Activated CD8-positive, alpha-beta memory T cell treated with anti-CD3 and anti-CD28 coated beads, Interleukin-2, amount 50 U/mL, for 1 hour (primary cell): ENCODE data around the gene PTRH1.
"Not testable (repeated sequence)": the region's sequence is repeated elsewhere in the genome, so short reads cannot be mapped to it uniquely, and the experiment has no call there.

Experiments used
- DNase-seq: peaks from one replicate; pipeline ENCODE4 v3.0.0-alpha.2; 2020; ENCODE audit errors: extremely low read depth

The PTRH1 gene, protein sequence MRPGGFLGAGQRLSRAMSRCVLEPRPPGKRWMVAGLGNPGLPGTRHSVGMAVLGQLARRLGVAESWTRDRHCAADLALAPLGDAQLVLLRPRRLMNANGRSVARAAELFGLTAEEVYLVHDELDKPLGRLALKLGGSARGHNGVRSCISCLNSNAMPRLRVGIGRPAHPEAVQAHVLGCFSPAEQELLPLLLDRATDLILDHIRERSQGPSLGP

DNA sequence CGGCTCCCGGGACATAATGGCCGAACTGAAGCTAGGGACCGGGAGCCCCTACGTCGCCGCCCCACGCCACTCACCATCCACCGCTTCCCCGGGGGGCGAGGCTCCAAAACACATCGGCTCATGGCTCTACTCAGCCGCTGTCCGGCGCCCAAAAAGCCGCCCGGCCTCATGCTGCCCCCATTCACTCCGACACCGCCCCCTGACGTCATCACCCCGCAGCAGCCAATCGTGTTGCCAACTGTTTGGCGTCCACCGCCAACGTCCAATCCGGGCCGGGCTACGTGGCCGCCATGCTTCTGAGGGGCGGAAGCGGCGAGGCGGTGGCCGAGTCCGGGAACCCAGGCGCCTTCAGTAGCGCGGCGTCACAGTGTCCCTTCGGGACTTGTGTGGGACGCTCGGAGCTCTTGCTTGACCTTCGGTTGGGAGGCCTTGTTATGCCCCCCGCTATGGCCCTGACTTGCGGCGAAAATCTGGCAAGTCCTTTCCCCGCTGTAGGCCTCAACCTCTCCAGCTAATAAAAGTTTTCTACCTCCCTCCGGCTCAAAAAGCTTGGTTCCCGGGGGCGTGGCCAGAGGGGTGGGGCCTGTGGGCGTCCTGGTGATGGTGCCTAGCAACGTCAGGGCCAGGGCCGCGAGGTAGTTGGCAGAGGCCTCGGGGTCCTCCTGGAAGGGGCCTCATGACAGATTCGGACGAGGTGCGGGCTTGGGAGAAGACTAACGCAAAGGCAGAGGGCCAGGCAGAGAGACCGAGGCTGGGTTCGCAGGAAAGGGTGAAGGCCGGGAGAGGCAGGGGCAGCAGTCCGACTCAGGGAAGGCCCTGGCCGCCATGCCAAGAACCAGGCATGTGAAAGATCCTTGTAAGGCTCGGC lies at the start of gene PTRH1, which contains the start of gene TTC16:
PTRH1 (minus strand) TSS at position 194 of the 868 bp plus-strand sequence; CDS start at position 170, 24 bp downstream.
TTC16 (plus strand) TSS at position 610 of the 868 bp plus-strand sequence; CDS start at position 677, 67 bp downstream.
- DNase-seq = peak; percentile 90

DNA sequence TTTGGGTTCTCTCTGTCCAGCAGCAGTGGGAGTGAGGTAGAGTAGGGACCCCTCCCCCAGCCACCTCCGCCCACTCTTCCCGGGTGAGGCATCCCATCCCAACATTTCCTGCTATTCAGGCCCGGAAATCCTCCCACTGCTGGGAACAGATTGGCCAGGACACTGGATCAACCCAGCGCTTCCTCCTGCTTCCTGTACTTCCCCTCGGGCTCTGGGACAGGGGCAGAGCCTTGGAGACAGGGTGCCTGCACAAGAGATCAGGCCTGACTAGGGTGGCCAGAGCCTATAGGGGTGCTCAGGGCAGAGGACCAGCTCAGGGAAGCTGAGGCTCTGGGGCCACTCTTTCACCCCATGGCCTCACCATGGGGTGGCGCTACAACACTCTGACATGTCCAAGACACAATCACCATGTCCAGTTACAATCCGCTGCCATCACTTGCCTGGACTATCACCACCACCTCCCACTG lies 48.5 kb upstream of the PTRH1 start:
- DNase-seq = no peak

DNA sequence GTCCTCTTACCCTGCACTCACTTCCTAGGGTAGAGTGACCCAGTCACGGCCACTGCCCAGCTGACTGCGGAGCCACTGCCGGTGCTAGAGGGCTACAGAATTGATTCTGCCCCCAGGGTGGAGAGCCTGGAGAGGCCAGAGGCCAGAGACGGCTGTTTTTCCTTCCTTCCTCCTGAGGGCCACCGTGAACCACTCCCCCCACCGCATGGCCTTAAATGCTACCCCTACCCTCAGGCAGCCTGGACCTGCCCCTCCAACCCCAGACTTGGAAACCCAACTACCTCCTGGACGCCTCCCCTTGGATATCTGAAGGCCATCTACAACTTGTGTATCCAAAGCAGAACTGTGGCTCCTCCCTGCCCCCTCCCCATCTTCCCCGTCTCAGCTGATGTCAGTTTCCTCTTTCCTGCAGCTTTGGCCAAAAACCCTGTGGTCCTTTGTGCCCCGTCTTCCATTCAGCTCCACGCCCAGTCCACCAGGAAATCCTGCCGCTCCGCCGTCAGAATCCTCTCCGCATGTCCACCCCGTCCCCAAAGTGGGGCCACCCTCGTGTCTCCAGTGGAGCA lies 46.7 kb upstream of the PTRH1 start:
- no peak for DNase-seq

DNA sequence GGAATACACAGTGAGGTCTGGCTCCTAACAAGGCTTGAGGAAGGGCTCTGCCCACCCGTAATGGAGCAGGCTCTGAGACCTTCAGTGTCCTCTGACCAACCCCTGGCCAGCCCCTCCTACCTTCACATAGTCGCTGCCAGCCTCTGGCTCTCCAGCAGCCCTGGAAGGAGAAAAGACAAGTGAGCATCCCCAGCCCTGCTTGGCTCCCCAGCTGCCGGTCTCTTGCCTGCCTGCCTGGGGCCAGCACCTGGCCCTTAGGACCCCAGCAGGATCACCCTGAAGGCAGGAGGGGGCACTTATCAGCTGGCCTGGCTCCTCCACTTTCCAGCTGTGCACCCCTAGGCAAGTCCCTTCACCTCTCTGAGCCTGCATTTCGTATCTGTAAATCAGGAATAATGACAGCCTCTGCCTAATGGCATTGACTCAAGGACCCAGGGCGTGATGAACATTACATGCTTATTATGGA lies 46.1 kb upstream of the PTRH1 start:
- no peak for DNase-seq

DNA sequence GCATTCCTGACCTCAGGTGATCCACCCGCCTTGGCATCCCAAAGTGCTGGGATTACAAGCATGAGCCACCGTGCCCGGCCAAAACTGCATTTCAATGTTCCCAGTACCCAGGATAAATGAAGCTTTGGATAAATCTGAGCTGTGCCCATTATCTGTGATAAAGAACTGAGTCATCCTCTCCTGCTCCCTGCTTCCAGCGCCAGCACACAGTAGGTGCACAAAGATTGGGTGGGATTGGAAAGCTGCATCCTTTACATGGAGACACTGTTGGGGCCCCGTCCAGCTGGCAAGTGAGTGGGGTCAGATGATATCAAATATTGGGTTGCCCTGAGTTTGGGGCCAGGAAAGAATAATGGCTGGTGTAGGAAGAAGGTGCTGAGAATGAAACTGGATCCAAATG lies 45.6 kb upstream of the PTRH1 start:
- no peak for DNase-seq

DNA sequence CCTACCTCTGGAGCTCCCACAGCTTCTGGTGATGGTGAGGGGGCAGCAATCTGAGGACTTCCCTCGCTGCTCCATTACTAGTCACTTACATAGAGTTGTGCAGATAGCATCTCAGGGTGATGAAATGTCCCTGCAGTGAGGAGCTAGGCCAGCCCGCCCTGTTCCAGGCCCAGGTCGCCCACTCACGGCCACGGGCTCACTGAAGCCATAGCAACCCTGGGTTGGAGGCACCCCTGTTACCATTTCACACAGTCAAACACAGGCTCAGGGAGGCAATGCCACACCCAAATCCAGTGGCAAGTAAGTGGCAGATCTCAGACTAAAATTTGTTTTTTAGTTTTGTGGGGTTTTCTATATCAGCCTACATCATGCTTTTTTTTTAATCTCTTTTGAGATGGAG lies 43.4 kb upstream of the PTRH1 start:
- no peak for DNase-seq

DNA sequence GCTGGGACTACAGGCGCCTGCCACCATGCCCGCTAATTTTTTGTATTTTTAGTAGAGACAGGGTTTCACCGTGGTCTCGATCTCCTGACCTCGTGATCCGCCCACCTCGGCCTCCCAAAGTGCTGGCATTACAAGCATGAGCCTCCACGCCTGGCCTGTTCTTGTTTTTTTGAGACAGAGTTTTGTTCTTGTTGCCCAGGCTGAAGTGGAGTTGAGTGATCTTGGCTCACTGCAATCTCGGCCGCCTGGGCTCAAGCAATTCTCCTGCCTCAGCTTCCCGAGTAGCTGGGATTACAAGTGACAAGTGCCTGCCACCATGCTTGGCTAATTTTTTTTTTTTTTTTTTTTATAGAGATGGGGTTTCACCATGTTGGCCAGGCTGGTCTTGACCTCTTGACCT lies 41.3 kb upstream of the PTRH1 start:
- DNase-seq = not testable (repeated sequence)

DNA sequence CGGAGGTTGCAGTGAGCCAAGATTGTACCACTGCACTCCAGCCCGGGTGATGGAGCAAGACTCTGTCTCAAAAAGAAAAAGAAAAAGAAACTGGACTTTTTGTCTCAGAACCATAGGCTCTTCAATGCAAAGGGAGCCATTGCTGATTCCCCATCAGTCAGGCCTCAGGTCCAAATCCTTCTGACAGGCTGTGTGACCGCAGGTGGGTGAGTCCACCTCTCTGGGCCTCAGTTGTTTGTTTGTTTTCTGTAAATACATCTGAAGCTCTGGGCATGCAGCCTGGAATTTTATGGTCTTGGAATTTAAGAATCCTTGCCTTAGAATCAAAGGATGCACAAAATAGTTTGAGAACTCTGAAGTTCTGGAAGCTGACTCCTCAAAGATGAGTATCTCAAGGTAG lies 40.8 kb upstream of the PTRH1 start:
- DNase-seq = no peak

DNA sequence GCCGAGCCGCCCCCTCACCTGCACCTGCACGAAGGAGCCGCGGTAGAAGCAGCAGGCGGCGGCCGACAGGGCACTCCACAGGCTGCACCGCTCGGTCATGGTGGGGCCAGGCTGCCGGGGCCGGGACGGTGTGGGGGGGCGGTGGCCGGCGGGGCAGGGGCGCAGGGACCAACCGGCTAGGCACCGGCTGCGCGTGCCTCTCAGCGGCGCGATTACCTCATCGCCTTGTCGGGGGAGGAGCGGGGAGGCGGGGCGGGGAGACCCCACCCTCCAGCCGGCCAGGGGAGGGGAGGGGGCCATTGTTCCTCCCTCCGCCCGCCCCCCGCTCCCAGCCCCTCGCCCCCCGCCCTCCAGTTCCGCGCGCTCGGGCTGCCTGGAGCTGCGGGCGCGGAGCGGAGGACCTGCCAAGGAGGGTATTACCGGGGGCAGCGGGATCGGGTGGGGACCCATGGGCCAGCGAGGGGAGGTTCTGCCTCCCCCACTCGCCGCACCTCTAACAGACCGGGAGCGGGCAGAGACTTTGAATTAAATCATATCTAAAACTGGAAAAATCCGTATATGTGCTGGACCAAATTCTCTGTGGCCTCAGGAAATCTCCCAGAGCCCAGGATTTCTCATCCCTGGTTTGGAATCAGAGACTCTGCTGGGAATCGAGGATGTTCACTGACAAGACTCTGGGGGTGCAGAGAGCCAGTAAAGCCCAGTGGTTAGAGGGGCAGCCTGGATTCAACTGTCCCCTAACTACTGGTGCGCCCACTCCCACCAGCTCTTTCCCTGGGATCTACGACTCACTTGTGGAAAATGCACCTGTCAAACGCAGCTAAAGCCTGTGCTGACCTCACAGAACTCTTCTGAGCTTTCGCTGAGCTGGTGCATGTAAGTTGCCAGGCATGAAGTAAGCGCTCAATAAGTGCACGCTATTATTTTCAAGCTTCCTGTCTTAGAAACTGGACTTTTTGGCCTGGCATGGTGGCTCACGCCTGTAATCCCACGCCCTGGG lies 39.9 kb upstream of the PTRH1 start:
- DNase-seq = no peak

DNA sequence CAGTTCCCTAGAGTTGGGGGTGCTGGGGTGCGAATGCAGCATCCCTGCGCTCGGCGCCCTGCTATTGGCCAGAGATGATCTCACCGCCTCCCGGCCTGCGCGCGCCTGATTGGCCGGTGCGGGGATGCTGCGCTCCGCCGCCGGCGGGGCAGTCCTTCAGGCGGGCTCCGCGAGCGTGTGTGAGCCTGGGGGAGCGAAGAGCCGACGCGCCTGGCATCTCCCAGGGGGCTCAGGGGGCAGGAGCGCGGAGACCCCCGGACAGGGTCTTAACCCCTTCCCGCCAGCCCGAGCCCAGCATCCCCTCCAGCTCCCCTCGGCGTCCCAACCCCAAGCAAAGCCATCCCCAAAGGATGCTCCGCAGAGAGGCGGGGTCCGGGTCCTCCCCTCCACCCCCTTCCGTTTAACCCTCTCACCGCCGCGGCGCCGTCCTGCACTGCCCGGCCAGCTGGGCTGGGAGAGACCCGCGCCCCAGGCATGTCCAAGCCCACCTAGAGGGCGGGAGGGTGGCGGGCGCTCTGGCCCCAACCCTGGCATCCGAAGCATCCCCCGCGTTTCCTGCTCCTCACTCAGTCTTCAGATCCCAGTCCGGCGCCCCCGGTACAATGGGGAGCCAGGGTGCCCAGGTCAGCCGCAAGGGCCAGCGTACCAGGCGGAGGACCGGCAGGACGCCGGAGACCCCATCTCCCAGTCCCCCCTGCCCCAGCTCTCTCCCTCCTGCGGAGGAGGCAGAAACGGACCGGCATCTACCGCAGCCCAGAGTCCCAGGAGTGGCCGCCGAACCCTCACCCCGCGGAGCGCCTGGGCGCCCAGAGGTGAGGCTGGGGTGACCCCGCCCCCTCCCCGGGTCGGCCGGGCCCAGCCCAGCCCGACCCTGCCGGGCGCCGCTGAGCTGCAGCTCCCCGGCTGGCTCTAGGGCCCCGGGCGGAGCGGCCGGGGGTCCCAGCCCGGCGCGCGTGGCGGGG lies 38.9 kb upstream of the PTRH1 start:
- DNase-seq = no peak

DNA sequence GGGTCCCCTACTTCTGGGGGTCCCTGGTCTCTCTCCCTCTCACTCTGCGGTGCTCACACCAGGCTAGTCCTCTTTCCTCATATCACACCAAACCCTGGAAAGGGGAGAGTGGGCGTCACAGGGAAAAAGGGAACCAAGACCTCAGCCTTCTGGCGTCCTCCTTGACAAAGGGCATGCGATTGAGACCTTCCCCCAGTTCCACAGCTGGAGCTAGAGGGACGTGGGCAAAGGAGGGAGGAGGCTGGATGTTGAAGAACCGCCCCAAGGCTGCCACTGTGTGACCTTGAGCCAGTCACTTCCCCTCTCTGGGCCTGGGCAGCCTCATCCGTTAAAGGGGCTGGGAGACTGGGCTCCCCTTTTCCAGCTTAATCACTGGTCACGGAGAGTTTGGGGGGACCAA lies 38.2 kb upstream of the PTRH1 start:
- DNase-seq = no peak

DNA sequence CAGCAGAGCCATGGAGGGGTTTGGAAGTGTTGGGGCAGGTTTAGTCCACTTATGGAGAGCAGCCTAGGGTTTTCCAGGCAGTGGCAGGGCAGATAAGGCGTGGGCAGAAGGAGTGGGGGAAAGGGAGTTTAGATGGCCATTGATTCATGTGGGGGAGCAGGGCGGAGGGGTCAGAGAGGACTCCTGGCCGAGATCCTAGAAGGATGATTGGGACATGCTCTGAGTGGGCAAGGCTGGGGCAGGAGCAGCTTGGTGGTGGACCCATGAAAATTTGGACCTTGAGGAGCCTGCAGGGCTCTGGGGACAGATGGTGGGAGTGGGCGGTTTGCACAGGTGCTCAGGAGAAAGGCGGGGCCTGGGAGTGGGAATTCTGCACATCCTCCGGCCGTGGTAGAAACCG lies 37.7 kb upstream of the PTRH1 start:
- DNase-seq = no peak

DNA sequence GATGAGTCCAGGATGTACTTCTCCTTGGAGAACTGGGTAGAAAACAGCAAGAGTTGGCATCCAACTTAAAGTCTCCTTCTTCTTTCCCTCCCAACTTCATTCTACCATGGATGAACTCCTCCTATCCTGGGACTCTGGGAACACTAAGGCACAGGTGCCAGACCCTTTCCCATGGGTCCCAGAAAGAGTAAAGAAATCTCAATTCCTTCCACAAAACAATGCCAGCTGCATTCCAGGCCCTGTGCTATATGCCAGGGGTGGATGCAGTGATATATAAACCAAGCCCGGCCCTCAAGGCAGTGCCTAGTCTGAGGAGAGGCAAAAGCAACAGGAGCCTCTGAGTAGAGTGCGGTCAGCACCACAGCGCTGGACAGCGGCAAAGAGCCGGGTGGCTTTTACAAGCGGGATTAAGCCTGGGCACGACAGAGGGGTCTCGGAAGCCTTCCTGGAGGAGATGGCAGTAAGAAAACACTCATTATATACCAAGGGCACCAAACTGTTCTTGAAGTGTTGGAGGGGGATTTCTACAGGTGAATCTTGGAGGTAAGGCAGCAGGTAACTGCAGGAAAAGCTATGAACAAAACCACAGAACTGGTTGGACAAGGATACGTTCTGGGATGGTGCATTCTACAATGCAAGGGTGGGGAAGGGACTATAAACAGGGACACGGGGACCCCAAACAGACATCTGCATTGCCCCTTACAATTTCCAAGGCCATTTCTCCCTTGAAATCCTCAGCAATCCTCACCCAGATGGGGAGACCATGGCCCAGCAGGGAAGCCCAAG lies 36.0 kb upstream of the PTRH1 start:
- no peak for DNase-seq

DNA sequence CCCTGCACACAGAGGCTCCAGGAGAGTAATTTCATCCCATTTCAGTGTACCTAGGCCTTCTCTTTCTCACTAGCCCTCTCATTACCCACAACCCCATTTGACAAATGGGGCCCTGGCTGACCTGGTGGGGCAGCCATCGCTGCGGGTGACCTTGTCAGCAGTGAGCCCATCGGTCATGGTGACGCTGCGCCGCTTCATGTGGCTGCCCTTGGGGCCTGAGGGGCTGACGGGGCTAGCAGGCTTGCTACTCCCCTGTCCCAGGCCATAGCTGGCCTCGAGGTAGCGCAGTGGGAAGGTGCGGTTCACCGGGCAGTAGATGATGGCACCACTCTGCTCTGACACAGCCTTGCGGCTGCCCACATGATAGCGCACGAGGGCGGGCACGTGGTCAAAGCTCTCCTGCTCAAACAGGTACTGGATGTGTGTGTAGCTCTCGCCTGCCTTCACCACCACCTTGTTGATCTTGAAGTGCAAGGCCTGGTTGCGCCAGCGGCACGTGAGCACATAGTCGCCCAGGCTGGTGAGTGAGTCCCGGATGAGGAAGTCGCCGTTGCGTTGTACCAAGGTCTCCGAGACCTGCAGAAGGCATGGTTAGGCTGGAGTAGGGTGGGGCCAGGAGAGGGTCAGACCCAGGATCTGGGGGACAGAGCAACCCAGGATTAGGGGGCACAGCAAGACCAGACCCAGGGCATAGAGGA lies 33.8 kb upstream of the PTRH1 start:
- DNase-seq = no peak

DNA sequence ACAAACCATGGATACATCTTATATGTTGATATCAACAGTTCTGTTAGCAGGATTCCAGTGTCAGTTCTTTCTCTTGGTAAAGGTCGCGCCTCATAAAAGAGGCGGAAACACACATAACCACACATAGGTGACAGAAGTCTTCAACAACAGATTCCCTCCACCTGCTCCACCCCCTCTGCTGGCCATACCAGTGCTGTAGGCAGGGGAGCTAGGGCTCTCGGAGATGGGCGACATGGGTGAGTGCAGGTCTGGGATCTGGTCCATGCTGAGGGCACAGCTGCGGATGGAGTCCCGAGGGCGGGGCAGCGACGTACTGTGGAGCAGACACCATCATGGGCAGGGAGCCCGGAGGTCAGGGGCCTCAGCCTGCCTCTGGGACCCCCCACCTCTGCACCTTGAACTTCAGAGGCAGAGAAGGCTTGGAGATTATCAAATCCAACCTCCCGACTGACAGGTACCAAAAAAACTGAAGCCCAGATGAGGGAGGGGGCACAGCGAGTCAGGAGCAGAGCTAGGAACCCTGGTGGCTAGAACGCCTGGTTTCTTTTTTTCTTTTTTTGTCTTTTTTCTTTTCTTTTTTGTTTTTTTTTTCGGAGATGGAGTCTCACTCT lies 31.6 kb upstream of the PTRH1 start:
- DNase-seq = no peak

DNA sequence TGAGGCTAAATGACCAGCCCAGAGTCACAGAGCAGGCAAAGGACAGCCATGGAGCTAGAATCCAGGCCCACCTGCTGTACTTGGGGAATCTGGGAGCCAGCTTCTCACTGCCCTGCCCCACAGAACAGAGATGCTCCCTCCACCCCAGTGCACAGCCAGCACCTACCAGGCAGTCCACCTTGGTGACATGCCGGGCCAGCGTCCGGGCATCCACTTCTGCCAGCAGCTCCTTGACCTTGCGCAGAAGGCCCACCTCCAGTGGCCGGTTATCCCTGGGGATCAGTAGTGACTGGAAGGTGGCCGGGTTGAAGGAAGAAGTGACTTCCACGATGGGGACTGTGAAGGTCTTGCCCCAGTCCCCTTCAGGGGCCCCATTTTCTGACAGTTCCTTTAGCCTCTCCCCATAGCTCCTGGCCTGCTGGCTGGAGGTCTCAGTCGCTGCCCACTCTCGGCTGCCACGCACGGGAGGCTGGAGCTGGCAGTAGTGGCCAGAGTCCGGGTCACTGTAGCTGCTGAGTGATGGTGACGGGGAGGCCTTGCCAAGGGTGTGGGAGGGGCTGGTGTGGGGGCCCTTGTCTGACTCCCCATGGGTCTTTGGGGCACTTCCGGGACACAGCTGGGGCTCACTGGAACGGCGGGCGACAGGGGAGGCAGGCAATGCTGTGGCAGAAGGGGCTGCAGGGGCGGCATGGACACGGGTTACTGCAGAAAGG lies 29.1 kb upstream of the PTRH1 start:
- no peak for DNase-seq

DNA sequence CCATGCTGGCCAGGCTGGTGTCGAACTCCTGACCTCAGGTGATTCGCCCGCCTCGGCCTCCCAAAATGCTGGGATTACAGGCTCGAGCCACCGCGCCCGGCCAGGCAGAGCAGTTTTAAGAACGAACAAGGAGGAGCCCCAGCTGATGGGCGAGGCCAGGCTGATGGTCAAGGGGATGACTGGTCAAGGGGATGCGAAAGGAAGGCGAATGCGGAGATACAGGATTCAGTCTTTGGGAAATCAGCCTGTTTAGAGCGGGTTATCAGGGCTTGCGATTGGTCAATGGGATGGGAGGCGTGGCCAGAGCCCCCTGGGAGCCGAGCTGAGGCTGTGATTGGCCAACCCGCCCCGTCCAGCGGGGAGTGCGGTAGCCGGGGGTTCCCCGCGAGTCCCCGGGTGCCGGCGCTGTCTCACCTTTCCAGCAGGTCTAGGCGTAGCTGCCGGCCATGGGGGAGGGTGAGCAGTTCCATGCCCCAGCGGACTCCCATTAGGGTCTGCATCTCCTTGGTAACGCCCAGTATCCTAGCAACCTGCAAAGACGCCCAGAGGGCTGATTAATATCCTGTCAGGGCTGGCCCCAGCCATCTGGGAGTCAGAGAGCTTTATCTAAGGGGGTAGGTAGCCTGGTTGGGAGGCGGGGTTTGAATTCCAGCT lies 27.1 kb upstream of the PTRH1 start:
- DNase-seq = no peak
